GM12892 (cell line): ENCODE measurements around the gene C15orf62.

Source experiments
- POLR2A ChIP-seq: IDR thresholded peaks from 2 replicates; pipeline ENCODE4 v1.6.1; 2011; ENCODE audit warnings: low read depth, low read length, control low read depth
- POLR2AphosphoS5 ChIP-seq: IDR thresholded peaks from 2 replicates; pipeline ENCODE4 v1.6.1; 2011; ENCODE audit warnings: low read depth, low read length, control low read depth
- TAF1 ChIP-seq: IDR thresholded peaks from 2 replicates; pipeline ENCODE4 v1.6.1; 2011; ENCODE audit warnings: low read depth, mild to moderate bottlenecking, control low read depth, low read length, borderline replicate concordance

DNA sequence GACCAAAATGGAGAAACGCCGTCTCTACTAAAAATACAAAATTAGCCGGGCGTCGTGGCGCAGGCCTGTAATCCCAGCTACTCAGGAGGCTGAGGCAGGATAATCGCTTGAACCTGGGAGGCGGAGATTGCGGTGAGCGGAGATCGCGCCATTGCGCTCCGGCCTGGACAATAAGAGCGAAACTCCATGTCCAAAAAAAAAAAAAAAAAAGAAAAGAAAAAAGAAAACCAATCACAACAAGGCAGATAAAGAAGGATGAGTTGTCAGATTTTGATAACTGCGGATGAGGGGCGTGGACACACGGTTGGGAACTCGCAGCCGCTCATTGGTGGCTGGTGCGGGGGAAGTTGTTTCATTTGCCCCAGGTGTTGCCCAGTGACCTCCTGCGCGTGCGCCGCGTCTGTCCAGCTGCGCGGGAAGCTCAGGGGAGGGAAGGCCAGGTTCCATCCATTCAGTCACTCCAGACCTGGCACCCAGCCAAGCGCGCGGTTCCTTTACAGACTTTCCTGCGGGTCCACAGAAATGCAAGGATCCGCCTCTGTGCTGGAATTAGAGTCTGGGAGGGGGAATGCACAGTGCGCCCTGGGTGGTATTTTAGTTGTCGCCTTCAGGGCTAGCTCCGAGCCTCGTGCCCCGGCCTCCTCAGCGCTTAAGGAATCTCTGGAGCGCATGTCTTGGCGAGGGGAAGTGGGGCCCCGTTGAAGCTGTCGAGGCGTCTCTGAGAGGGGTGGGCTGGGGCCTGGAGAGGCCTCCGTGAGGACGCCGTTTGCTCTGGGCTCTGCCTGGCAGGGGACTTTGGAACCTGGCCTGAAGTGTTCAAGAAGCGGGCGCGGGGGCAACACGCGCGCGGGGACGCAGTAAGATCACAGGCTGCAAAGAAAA, 6.6 kb upstream of the C15orf62 start:
- TF ChIP-seq POLR2AphosphoS5, result no peak
- TF ChIP-seq POLR2A, result no peak
- no peak for TF ChIP-seq TAF1
